Measurements from ENCODE around the gene OSBPL9.

GRCh38 chr1:51755437-51755836 is 138.5 kb downstream of the OSBPL9 start:
- TF ChIP-seq CTCF (IDR thresholded peaks at IDR 0.05) (no peak), EZH2 (IDR thresholded peaks at IDR 0.05; ENCODE audit: borderline replicate concordance, insufficient read depth, low read depth, low read length, poor library complexity, severe bottlenecking) (no peak)

Measured in B cell (primary cell).